Suprapubic skin (tissue), 4 donors: ENCODE results near the gene ABCC1. TPM values are rescaled to one million over a fixed set of nuclear protein-coding genes. Genes with fewer than 3 reads are reported as not detected.

ENCODE experiments used
- DNase-seq, 2 donors: peaks; one replicate each; pipeline ENCODE4 v3.0.0-alpha.2; 2019; ENCODE audit warnings: low spot score in 2 of 2
- H3K27ac ChIP-seq: fragments of 200-600 bp; sonication (generic); one replicate; pipeline ENCODE4 v1.5.1; 2019
- H3K27me3 ChIP-seq: fragments of 200-600 bp; sonication (generic); one replicate; pipeline ENCODE4 v1.5.1; 2019
- H3K36me3 ChIP-seq: fragments of 200-600 bp; sonication (generic); one replicate; pipeline ENCODE4 v1.5.1; 2019
- H3K4me1 ChIP-seq: fragments of 200-600 bp; sonication (generic); one replicate; pipeline ENCODE4 v1.5.1; 2019
- H3K4me3 ChIP-seq: fragments of 200-600 bp; sonication (generic); one replicate; pipeline ENCODE4 v1.5.1; 2019; ENCODE audit warnings: mild to moderate bottlenecking
- H3K9me3 ChIP-seq: fragments of 200-600 bp; sonication (generic); one replicate; pipeline ENCODE4 v1.5.1; 2019
- CTCF ChIP-seq, 2 donors: fragments of 200-600 bp in 1 of 2; fragments of 450-650 bp in 1 of 2; sonication (generic) in 1 of 2; IDR thresholded peaks; one replicate each; pipeline ENCODE4 v1.5.1; 2016 to 2019; ENCODE audit warnings: antibody characterized with exemption in 2 of 2, mild to moderate bottlenecking in 1 of 2, moderate library complexity in 1 of 2
- EP300 ChIP-seq: sonication (generic); formaldehyde crosslinking; IDR thresholded peaks from one replicate; pipeline ENCODE4 v1.6.1; 2017; ENCODE audit warnings: antibody characterized with exemption
- POLR2A ChIP-seq, 2 donors: fragments of 450-650 bp; IDR thresholded peaks; one replicate each; pipeline ENCODE4 v1.6.1; 2017; ENCODE audit warnings: antibody characterized with exemption in 2 of 2, mild to moderate bottlenecking in 2 of 2, moderate library complexity in 2 of 2
- POLR2AphosphoS5 ChIP-seq, 3 donors: sonication (generic); formaldehyde crosslinking; IDR thresholded peaks; one replicate each; pipeline ENCODE4 v1.6.1; 2017; ENCODE audit warnings: antibody characterized with exemption in 3 of 3
- WGBS: methylation state at CpG from one replicate; pipeline ENCODE4 v1.1.5; 2018; 5-methylcytosine and 5-hydroxymethylcytosine counted together
- total RNA-seq, 4 donors: library from RNA; depleted of rRNA; stranded (reverse); fragments of >200 nt; gene quantifications; one replicate each; pipeline ENCODE4 v1.1.0, GENCODE V29; 2016

The ABCC1 gene
- total RNA-seq, 4 donors from 2014 or later, result 22.1 to 37.4 (median 27.2) TPM

DNA sequence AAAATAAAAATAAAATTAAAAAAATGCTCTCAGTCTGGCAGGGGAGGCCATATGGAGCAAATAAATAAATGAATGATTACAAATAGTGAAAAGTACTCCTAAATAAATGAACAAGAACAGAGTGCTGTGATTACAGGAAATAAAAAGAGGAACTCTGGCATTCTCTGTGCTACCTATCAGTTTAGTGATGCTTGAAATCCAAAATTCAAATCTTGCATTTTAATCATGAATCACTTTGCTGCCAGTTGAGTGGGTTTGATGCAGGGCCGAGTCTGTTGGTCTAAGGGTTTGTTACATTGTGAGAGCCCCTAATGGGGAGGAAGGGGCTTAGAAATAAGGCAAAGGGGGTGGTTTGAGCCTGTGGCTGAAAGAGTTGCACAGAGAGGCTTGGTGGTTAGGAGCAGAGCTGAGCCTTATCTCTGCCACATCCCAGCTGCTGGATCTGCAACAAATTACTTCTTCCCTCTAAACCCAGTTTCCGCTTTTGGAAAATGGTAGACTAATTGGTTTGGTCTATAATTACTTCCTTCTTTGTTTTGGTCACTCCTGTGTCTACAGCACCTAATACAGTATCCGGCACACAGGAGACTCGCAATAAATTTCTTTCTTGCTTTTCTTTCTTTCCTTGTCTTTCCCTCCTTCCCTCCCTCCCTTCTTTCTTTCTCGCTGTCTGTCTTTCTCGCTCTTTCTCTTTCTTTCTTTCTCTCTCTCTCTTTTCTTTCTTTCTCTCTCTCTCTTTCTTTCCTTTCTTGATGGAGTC lies 6.3 kb upstream of the ABCC1 start:
- Histone ChIP-seq H3K36me3 (no peaks in the 10 kb centered on the region), H3K9me3 (no peaks in the 10 kb centered on the region), H3K4me1 (peaks cover 4% of the 10 kb centered on the region), H3K27ac (no peak overlapping the region), H3K4me3 (no peak overlapping the region), H3K27me3 (no peaks in the 10 kb centered on the region)
- no peak for DNase-seq
- TF ChIP-seq CTCF (IDR thresholded peaks at IDR 0.05) (no peak), POLR2A (IDR thresholded peaks at IDR 0.05) (no peak), EP300 (no peak), POLR2AphosphoS5 (IDR thresholded peaks at IDR 0.05) (no peak)
- WGBS, result 72% methylated on average over 6 of the region's 6 CpGs

DNA sequence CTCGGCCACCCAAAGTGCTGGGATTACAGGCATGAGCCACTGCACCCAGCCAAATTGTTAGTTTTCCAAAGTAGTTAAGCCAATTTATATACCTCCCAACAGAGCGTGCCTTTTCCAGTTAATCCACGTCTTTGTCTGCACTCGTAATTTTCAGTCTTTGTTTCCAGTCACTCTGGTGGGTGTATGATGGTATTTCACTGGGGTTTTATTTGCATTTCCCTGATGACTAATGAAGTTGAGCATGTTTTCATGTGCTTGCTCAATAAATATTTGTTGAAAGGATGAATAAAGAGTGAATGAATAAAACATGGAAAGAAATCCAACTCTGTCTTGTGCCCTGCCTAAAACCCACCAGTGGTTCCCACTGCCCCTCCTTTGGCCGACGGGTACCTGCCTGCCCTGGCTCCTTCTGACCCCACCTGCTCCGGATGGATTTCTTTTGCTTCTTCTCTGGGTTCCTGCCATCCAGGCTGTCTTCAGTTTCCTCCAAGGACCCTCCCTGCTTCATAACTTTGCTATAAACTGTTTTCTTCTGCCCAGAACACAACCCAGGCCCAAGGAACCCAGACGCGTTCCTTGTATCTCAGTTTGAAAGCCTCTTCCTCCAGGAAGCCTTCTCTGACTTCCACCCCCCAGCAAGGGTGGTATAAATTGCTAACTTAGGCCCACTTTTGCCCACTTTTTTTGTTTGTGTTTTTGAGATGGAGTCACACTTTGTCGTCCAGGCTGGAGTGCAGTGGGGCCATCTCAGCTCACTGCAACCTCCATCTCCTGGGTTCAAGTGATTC lies 3.0 kb upstream of the ABCC1 start:
- no peak for TF ChIP-seq POLR2A (IDR thresholded peaks at IDR 0.05)
- TF ChIP-seq POLR2AphosphoS5 (IDR thresholded peaks at IDR 0.05), result no peak
- TF ChIP-seq EP300, result no peak
- no peak for TF ChIP-seq CTCF (IDR thresholded peaks at IDR 0.05)
- no peaks in the 10 kb centered on the region for H3K9me3 ChIP-seq
- no peak for DNase-seq
- no peaks in the 10 kb centered on the region for H3K36me3 ChIP-seq
- WGBS, result 46% methylated on average over 10 of the region's 10 CpGs
- H3K27me3 ChIP-seq, result no peaks in the 10 kb centered on the region
- H3K4me3 ChIP-seq, result no peak overlapping the region
- peaks cover 23% of the 10 kb centered on the region for H3K4me1 ChIP-seq
- no peak overlapping the region for H3K27ac ChIP-seq

- Histone ChIP-seq H3K4me1 (peaks cover 38% of the 10 kb centered on the region), H3K36me3 (no peaks in the 10 kb centered on the region), H3K27me3 (no peaks in the 10 kb centered on the region), H3K27ac (no peak overlapping the region), H3K4me3 (no peak overlapping the region), H3K9me3 (no peaks in the 10 kb centered on the region)
- WGBS, result 87% methylated on average over 4 of the region's 4 CpGs
- TF ChIP-seq POLR2AphosphoS5 (IDR thresholded peaks at IDR 0.05) (no peak), POLR2A (IDR thresholded peaks at IDR 0.05) (no peak), EP300 (no peak), CTCF (IDR thresholded peaks at IDR 0.05) (no peak)
- DNase-seq, result no peak
These were observed 1.4 kb upstream of the ABCC1 start for GRCh38 chr16:15947983-15948509.

GRCh38 chr16:15948532-15949209 lies 745 bp upstream of the ABCC1 start:
- H3K27me3 ChIP-seq, result no peaks in the 10 kb centered on the region
- WGBS, result 68% methylated on average over 18 of the region's 18 CpGs
- TF ChIP-seq CTCF (IDR thresholded peaks at IDR 0.05), result no peak
- no peak for TF ChIP-seq POLR2AphosphoS5 (IDR thresholded peaks at IDR 0.05)

More at GRCh38 chr16:15948532-15949209, 745 bp upstream of the ABCC1 start:
- no peak for DNase-seq
- Histone ChIP-seq H3K9me3 (no peaks in the 10 kb centered on the region), H3K27ac (peak overlapping the region; percentile 71), H3K4me1 (peaks cover 44% of the 10 kb centered on the region), H3K4me3 (peak overlapping the region; percentile 84), H3K36me3 (no peaks in the 10 kb centered on the region)
